Muscle layer of colon (tissue), 2 donors: ENCODE results near the gene AP1S3.

ENCODE experiments used
- H3K27ac ChIP-seq: one replicate; pipeline ENCODE4 v1.7.0; 2013; ENCODE audit warnings: low read depth, mild to moderate bottlenecking, low read length, moderate library complexity
- H3K27me3 ChIP-seq, 2 donors: one replicate each; pipeline ENCODE4 v1.7.0; 2013; ENCODE audit warnings: low read length in 2 of 2, mild to moderate bottlenecking in 2 of 2; ENCODE audit not compliant: insufficient read depth in 2 of 2, control insufficient read depth in 1 of 2
- H3K36me3 ChIP-seq: one replicate; pipeline ENCODE4 v1.7.0; 2013; ENCODE audit warnings: mild to moderate bottlenecking, low read length; ENCODE audit not compliant: insufficient read depth
- H3K4me1 ChIP-seq: one replicate; pipeline ENCODE4 v1.7.0; 2013; ENCODE audit warnings: mild to moderate bottlenecking, low read length; ENCODE audit not compliant: insufficient read depth
- H3K4me3 ChIP-seq, 2 donors: one replicate each; pipeline ENCODE4 v1.7.0; 2013; ENCODE audit warnings: low read length in 2 of 2, low read depth in 1 of 2, mild to moderate bottlenecking in 1 of 2, moderate library complexity in 1 of 2
- H3K9ac ChIP-seq: one replicate; pipeline ENCODE4 v1.7.0; 2013; ENCODE audit warnings: low read length
- H3K9me3 ChIP-seq: one replicate; pipeline ENCODE4 v1.7.0; 2013; ENCODE audit warnings: mild to moderate bottlenecking, low read length
- donor health status: abdominal sarcoma.
- donor health status: Adenocarcinoma of cecum.

Gene AP1S3

GRCh38 chr2:223868005-223868404, 30.6 kb upstream of the AP1S3 start:
- Histone ChIP-seq H3K4me3 (no peak overlapping the region), H3K9me3 (no peaks in the 10 kb centered on the region), H3K27me3 (no peaks in the 10 kb centered on the region), H3K4me1 (no peaks in the 10 kb centered on the region), H3K9ac (no peak overlapping the region), H3K27ac (no peak overlapping the region), H3K36me3 (no peaks in the 10 kb centered on the region)

DNA sequence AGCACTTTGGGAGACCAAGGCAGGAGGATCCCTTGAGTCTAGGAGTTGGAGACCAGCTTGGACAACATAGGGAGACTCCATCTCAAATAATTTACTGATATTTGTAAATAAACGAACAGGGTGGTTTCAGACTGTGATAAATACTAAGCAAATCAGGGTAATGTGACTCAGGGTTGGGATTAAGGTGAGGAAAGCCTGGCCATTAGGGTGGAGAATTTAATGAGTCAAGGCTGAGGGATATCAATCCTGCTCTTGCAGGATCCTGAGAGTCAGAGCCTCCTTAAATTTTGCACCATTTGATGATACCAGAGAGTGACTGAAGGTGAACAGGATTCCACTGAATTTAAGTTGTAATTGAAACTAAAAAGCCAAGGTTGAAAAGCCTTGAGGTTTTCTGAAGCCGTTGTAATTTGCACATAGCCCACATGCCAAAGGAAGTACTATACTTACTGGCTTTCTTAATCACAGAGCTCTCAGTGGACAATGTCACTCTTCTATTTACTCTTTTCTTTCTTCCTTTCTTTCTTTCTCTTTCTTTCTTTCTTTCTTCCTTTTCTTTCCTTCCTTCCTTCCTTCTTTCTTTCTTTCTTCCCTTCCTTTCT, 28.6 kb upstream of the AP1S3 start:
- H3K36me3 ChIP-seq = no peaks in the 10 kb centered on the region
- no peaks in the 10 kb centered on the region for H3K27me3 ChIP-seq
- H3K4me3 ChIP-seq = no peak overlapping the region
- H3K9ac ChIP-seq = no peak overlapping the region
- no peaks in the 10 kb centered on the region for H3K9me3 ChIP-seq
- H3K4me1 ChIP-seq = no peaks in the 10 kb centered on the region
- H3K27ac ChIP-seq = no peak overlapping the region

- no peaks in the 10 kb centered on the region for H3K9me3 ChIP-seq
- no peaks in the 10 kb centered on the region for H3K36me3 ChIP-seq
- no peak overlapping the region for H3K27ac ChIP-seq
- H3K27me3 ChIP-seq = no peaks in the 10 kb centered on the region
- no peaks in the 10 kb centered on the region for H3K4me1 ChIP-seq
- no peak overlapping the region for H3K4me3 ChIP-seq
- H3K9ac ChIP-seq = no peak overlapping the region
Measured at GRCh38 chr2:223865124-223865523, 27.7 kb upstream of the AP1S3 start.

DNA sequence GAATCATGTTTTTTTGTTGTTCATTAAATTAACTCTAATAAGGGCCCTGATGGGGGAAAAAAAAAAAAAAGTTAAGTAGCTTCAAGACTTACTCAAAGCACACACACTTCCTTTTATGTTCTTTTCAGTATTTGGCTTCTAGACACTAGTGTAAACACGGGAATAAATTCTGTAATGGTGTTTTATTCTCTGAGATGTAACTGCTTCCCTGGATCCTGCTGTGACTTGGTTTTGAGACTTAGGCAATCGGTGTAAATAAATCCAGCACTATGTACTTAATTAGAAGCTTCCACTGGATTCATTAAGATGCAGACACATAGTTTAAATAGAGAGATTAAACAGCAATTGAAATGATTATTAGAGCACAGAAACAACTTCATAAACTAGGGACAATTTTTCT, 26.1 kb upstream of the AP1S3 start:
- no peaks in the 10 kb centered on the region for H3K9me3 ChIP-seq
- H3K4me1 ChIP-seq = no peaks in the 10 kb centered on the region
- H3K4me3 ChIP-seq = no peak overlapping the region
- H3K9ac ChIP-seq = no peak overlapping the region
- no peaks in the 10 kb centered on the region for H3K36me3 ChIP-seq
- H3K27ac ChIP-seq = no peak overlapping the region
- H3K27me3 ChIP-seq = no peaks in the 10 kb centered on the region

DNA sequence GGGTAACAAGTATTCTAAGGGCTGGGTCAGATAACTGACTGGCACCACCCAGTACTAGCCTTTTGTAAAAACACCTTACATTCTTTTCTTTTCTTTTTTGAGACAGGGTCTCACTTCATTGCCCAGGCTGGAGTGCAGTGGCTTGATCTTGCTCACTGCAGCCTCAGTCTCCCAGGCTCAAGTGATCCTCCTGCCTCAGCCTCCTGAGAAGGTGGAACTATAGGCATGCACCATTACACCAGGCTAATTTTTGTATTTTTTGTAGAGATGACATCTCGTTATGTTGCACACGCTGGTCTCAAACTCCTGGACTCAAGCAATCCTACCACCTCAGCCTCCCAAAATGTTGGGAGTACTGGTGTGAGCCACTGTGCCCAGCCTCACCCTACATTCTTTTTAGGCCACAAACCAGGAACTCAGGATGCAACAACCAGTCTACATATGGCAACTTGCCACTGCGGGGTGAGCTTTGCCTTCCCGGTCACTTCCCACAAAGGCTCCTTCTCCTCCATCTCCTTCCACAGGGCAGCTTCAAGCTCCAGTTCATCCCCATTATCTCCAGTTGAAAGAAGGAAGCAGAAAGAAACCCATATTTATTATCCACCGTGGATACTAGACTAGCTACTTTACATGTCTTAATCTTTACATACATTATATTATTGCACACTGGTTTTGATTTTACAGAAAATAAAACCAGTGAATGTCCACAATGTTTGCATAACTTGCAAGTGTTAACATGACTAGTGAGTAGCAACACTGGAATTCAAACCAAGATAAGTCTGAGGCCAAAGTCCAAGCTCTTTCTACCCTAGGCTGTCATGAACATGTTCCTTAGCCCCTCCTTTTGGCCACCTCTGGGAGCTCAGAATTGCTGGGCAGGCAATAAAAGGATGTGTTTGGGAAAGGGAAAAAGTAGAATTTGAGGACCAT, 23.7 kb upstream of the AP1S3 start:
- H3K4me1 ChIP-seq = no peaks in the 10 kb centered on the region
- H3K27me3 ChIP-seq = no peaks in the 10 kb centered on the region
- H3K9ac ChIP-seq = no peak overlapping the region
- no peak overlapping the region for H3K27ac ChIP-seq
- no peaks in the 10 kb centered on the region for H3K36me3 ChIP-seq
- H3K4me3 ChIP-seq = no peak overlapping the region
- no peaks in the 10 kb centered on the region for H3K9me3 ChIP-seq

GRCh38 chr2:223859070-223859469, 21.7 kb upstream of the AP1S3 start:
- Histone ChIP-seq H3K4me3 (no peak overlapping the region), H3K4me1 (no peaks in the 10 kb centered on the region), H3K27me3 (no peaks in the 10 kb centered on the region), H3K9me3 (no peaks in the 10 kb centered on the region), H3K36me3 (no peaks in the 10 kb centered on the region), H3K27ac (no peak overlapping the region), H3K9ac (no peak overlapping the region)

DNA sequence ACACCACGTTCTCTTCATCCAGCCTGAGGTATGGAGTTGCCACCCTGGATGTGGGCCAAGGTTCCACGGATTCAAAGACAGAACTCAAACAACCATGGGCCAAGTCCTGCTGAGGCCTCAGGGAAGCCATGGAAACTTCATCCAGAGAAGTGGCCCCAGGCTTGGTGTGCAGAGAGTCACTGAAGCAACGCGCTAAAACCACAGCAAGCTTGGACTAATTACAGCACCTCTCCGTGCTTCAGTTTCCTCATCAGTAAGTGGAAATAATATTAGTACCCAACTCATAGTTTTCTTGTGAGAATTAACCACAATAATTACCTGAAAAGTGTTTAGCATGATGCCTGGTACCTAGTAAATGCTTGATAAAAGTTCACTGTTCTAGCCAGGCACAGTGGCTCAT, 19.2 kb upstream of the AP1S3 start:
- H3K4me1 ChIP-seq = no peaks in the 10 kb centered on the region
- H3K4me3 ChIP-seq = no peak overlapping the region
- no peak overlapping the region for H3K9ac ChIP-seq
- no peaks in the 10 kb centered on the region for H3K27me3 ChIP-seq
- H3K9me3 ChIP-seq = no peaks in the 10 kb centered on the region
- H3K36me3 ChIP-seq = no peaks in the 10 kb centered on the region
- no peak overlapping the region for H3K27ac ChIP-seq

DNA sequence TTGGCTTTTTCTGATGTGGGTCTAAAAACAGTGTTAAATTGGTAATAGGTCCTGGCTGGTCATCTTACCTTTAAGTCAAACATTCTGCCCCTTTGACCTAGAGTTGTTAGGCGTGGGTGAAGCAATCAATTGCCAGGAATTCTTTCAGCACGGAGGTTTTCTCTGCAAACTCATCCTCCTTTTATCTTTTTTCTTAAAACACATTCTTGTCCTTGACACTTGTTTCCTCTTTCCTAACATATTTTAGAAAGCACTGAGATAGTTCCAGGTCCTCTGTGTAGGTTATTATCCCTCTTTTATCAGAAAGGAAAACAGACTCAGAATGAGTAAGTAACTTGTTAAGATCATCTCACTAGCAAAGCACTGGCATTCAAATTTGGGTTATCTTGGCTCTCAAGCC, 18.6 kb upstream of the AP1S3 start:
- H3K27me3 ChIP-seq = no peaks in the 10 kb centered on the region
- no peak overlapping the region for H3K27ac ChIP-seq
- no peaks in the 10 kb centered on the region for H3K9me3 ChIP-seq
- H3K36me3 ChIP-seq = no peaks in the 10 kb centered on the region
- no peak overlapping the region for H3K9ac ChIP-seq
- H3K4me1 ChIP-seq = no peaks in the 10 kb centered on the region
- no peak overlapping the region for H3K4me3 ChIP-seq

- no peak overlapping the region for H3K4me3 ChIP-seq
- no peaks in the 10 kb centered on the region for H3K9me3 ChIP-seq
- no peak overlapping the region for H3K27ac ChIP-seq
- no peaks in the 10 kb centered on the region for H3K27me3 ChIP-seq
- H3K9ac ChIP-seq = no peak overlapping the region
- no peaks in the 10 kb centered on the region for H3K36me3 ChIP-seq
- no peaks in the 10 kb centered on the region for H3K4me1 ChIP-seq
Measured at GRCh38 chr2:223855426-223855825, 18.0 kb upstream of the AP1S3 start.

DNA sequence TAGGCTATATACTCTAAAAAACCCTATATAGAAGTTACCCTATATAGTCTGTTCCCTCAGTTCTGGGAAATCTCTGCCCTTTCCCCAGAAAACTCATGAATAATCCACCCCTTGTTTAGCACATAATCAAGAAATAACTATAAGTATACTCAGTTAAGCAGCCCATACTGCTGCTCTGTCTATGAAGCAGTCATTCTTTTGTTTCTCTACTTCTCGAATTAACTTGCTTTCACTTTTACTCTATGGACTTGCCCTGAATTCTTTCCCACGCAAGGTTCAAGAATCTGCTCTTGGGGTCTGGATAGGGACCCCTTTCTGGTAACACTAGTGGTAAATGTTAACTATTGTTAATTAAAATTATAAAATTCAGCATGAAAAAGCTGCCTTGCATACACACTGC, 17.4 kb upstream of the AP1S3 start:
- Histone ChIP-seq H3K27me3 (no peaks in the 10 kb centered on the region), H3K9me3 (no peaks in the 10 kb centered on the region), H3K9ac (no peak overlapping the region)

DNA sequence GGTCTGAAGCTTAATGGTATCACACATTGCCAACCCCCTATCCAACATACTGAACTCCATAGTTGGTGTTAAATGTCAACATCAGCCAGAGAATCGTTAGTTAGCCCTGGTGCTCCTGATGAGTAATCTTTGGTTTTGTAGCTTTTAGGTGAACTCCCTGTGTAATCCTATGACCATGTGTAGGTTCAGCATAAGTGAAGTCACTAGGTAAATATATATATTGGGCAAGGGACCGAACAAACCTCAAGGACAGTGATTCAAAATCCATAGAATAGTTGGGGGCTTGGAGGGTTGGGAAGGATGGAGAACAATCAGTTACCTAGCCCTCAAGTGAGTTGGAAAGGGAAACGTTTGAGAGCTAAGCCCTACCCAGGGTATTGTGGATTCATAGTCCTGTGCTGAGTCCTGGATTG, 16.0 kb upstream of the AP1S3 start:
- Histone ChIP-seq H3K4me3 (no peak overlapping the region), H3K27ac (no peak overlapping the region), H3K9me3 (no peaks in the 10 kb centered on the region), H3K4me1 (no peaks in the 10 kb centered on the region), H3K9ac (no peak overlapping the region), H3K36me3 (no peaks in the 10 kb centered on the region), H3K27me3 (no peaks in the 10 kb centered on the region)

More for the DNA sequence above, 17.4 kb upstream of the AP1S3 start:
- no peak overlapping the region for H3K4me3 ChIP-seq
- H3K36me3 ChIP-seq = no peaks in the 10 kb centered on the region
- H3K4me1 ChIP-seq = no peaks in the 10 kb centered on the region
- H3K27ac ChIP-seq = no peak overlapping the region
